Adrenal gland (tissue), 5 donors: Measurements from ENCODE around the gene PCLO.
"Not testable (repeated sequence)": the region's sequence is repeated elsewhere in the genome, so short reads cannot be mapped to it uniquely, and the experiment has no call there.

Source experiments
- POLR2A ChIP-seq, 2 donors: fragments of 450-650 bp; IDR thresholded peaks; one replicate each; pipeline ENCODE4 v1.6.1; 2017; ENCODE audit warnings: antibody characterized with exemption in 2 of 2, mild to moderate bottlenecking in 2 of 2, moderate library complexity in 1 of 2
- TF ChIP-seq, protein P1 (sequence below), 6 experiments: fragments of 450-650 bp in 4 of 6; fragments of 200-600 bp in 2 of 6; sonication (generic) in 1 of 6; IDR thresholded peaks; 1 replicate in 5 of 6; 2 replicates in 1 of 6; pipeline versions ENCODE4 v1.5.1 to v1.8.0; 2016 to 2021; ENCODE audit warnings: antibody characterized with exemption in 6 of 6, mild to moderate bottlenecking in 2 of 6, moderate library complexity in 1 of 6
- donor health status: DM: no; HTN: no; CAD: no.

DNA sequence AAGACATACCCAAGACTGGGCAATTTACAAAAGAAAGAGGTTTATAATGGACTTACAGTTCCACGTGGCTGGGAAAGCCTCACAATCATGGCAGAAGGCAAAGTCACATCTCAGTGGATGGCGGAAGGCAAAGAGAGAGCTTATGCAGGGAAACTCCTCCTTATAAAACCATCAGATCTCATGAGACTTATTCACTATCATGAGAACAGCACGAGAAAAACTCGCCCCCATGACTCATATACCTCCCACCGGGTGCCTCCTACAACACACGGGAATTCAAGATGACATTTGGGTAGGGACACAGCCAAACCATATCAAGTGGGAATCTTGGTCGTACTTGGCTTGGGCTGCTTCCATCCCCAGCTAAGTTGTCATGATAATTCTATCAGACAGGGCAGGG lies 268.3 kb downstream of the PCLO start:
- TF ChIP-seq, protein P1, sequence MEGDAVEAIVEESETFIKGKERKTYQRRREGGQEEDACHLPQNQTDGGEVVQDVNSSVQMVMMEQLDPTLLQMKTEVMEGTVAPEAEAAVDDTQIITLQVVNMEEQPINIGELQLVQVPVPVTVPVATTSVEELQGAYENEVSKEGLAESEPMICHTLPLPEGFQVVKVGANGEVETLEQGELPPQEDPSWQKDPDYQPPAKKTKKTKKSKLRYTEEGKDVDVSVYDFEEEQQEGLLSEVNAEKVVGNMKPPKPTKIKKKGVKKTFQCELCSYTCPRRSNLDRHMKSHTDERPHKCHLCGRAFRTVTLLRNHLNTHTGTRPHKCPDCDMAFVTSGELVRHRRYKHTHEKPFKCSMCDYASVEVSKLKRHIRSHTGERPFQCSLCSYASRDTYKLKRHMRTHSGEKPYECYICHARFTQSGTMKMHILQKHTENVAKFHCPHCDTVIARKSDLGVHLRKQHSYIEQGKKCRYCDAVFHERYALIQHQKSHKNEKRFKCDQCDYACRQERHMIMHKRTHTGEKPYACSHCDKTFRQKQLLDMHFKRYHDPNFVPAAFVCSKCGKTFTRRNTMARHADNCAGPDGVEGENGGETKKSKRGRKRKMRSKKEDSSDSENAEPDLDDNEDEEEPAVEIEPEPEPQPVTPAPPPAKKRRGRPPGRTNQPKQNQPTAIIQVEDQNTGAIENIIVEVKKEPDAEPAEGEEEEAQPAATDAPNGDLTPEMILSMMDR (IDR thresholded peaks at IDR 0.05), result not testable (repeated sequence)
- not testable (repeated sequence) for TF ChIP-seq POLR2A (IDR thresholded peaks at IDR 0.05)
